SU-DHL-6 (cell line): ENCODE data around the gene CCSER2.

Experiments used
- EZH2phosphoT487 ChIP-seq: fragments of 200-600 bp; sonication (generic), shearing (Covaris generic); conservative IDR thresholded peaks from 2 replicates; pipeline ENCODE4 v1.6.1; 2018; ENCODE audit warnings: mild to moderate bottlenecking, antibody characterized with exemption, low read length, moderate library complexity, mixed read lengths
- TF ChIP-seq, protein P1 (sequence below): fragments of 200-600 bp; sonication (generic); IDR thresholded peaks from one replicate; pipeline ENCODE4 v1.5.1; 2017; ENCODE audit warnings: antibody characterized with exemption, mild to moderate bottlenecking, low read length, moderate library complexity; ENCODE audit not compliant: insufficient read depth, poor library complexity, severe bottlenecking

- TF ChIP-seq, protein P1, sequence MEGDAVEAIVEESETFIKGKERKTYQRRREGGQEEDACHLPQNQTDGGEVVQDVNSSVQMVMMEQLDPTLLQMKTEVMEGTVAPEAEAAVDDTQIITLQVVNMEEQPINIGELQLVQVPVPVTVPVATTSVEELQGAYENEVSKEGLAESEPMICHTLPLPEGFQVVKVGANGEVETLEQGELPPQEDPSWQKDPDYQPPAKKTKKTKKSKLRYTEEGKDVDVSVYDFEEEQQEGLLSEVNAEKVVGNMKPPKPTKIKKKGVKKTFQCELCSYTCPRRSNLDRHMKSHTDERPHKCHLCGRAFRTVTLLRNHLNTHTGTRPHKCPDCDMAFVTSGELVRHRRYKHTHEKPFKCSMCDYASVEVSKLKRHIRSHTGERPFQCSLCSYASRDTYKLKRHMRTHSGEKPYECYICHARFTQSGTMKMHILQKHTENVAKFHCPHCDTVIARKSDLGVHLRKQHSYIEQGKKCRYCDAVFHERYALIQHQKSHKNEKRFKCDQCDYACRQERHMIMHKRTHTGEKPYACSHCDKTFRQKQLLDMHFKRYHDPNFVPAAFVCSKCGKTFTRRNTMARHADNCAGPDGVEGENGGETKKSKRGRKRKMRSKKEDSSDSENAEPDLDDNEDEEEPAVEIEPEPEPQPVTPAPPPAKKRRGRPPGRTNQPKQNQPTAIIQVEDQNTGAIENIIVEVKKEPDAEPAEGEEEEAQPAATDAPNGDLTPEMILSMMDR = no peak
- no peak for TF ChIP-seq EZH2phosphoT487
Measured at GRCh38 chr10:84406561-84406960, 78.2 kb downstream of the CCSER2 start.
